Epidermal melanocyte (primary cell): ENCODE data around the gene PPP1R12A.
"Not testable (repeated sequence)": the region's sequence is repeated elsewhere in the genome, so short reads cannot be mapped to it uniquely, and the experiment has no call there.

Source experiments
- DNase-seq: peaks from one replicate; pipeline ENCODE4 v3.0.0; 2011; ENCODE audit warnings: low spot score; ENCODE audit not compliant: insufficient read length

The PPP1R12A gene

DNA sequence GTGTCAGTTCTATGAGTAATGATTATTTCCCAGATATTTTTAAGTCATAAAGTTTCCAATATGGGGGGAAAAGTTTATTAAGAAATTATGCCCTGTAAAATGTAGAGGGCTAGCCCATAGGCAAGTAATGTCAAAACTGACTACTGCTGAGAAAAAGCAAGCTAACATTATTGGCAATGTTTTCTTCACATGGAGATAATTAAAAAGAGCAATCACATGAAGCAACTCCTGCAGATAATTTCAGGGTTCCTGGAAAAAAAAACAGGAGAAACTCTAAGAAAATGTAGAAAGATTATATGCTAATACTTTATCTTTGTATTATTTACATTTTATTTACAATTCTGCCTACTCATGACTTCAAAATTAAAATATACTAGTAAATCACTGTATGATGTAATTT is 39.8 kb downstream of the PPP1R12A start:
- no peak for DNase-seq

- no peak for DNase-seq
Measured at GRCh38 chr12:79891506-79892162, 43.3 kb downstream of the PPP1R12A start.

DNA sequence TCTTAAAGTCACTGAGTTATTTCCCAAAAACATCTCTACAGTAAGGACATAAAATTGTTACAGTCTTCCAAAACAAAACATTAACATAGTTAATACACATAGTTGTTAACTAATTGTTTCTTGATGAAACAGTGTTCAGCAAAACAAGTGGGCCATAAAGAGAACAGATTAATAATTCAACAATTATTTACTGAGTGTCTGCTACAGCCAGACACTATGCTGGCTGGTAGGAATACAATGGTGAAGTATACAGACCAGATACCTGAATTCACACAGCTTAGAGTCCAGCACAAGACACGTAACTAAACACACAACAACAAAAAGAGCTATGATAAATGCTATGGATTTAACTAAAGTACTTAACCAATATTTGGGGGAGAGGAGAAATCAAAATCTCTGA is 47.0 kb downstream of the PPP1R12A start:
- DNase-seq, result no peak

- no peak for DNase-seq
Measured at GRCh38 chr12:79886917-79887519, 47.9 kb downstream of the PPP1R12A start.

GRCh38 chr12:79885911-79886490 is 48.9 kb downstream of the PPP1R12A start:
- no peak for DNase-seq

DNA sequence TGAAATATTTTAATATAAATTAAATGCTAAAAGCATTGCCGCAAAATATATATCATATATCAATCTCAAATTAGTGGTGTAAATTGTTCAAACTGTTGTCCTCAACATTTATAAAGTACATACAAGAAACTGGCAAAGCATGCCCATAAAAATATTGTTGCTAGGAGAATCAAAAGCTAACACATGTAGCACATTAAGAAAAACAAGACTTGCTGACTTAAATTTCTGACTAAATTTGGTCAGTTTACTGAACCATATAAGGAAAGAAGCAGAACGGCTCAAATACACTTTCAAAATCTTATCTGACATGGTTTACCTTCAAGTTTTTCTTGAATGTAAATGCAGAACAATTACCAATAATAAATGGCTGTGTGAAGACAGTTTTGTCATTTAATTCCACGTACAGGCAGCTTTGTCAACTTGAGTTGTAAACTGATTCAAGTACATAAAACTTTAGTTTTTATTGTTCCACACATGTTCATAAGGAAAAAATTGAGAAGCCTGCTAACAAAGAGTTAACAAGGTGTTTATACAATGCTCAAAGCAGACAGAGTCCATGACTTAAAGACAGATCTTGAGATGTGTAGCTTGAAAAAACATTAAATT is 50.4 kb downstream of the PPP1R12A start:
- no peak for DNase-seq

DNA sequence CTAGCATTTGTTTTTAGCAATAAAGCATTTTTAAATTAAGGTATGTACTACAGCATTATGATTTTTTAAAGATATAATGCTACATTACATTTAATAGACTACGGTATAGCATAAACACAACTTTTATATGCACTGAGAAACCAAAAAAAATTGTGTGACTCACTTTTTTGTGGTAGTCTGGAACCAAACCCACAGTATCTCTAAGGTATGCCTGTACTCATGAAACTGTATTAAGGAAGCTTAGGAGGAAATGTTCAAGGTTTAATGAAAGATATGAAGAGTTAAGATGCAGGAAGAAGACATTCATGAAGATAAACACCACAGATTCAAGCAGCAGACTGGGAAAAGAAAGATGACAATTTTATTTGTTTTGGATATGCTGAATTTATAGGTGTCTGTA is 51.7 kb downstream of the PPP1R12A start:
- DNase-seq, result no peak

DNA sequence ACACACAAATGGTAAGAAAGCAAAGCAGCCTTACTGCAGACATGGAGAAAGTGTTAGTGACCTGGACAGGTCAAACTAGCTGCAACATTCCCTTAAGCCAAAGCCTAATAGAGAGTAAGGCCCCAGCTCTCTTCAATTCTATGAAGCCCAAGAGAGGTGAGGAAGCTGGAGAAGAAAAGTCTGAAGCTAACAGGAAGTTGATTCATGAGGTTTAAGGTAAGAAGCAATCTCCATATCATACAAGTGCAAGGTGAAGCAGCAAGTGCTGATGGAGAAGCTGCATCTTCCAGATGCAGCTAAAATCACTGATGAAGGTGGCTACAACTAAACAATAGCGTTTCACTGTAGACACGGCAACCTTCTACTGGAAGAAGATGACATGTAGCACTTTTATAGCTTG is 53.5 kb downstream of the PPP1R12A start:
- DNase-seq, result no peak

DNA sequence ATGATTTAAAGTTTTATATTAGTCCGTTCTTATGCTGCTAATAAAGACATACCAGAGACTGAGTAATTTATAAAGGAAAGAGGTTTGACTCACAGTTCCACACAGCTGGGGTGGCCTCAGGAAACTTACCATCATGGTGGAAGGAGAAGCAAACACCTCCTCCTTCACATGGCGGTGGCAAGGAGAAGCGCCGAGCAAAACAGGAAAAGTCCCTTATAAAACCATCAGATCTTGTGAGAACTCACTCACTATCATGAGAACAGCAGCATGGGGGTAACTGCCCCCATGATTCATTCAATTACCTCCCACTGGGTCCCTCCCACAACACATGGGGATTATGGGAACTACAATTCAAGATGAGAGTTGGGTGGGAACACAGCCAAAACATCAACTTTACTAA is 56.4 kb downstream of the PPP1R12A start:
- DNase-seq, result not testable (repeated sequence)

DNA sequence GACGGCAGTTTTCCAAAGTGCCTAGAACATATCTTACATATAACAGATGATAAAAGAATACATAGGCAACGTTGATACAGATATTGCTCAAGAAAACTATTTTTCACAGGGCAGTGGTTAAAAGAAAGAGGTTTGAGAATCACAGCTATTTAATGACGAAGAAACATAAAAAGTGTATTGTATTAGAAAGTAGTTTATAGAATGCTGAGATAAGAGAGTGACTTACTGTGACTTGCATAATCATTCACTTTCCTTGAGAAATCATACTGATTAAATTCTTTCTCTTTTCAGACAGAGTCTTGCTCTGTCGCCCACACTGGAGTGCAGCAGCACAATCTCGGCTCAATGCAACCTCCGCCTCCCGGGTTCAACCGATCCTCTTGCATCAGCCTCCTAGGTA is 57.7 kb downstream of the PPP1R12A start:
- no peak for DNase-seq

GRCh38 chr12:79874665-79875064 is 60.2 kb downstream of the PPP1R12A start:
- DNase-seq, result no peak

DNA sequence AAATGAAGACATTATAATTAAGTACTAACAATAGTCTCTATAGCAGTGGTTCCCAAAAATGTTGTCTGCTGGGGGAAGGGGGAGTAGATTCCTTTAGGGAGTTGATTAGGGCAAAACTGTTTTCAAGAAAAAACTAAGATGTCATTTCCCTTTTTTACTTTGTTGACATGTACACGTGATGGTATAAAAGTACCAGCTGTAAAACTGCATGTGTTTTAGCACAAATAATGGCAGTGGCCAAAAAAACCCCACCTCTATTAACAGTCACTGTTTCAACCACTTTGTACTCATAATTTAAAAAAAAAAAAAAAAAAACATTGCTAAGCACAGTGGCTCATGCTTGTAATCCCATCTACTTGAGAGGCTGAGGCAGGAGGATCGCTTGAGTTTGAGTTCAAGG is 61.7 kb downstream of the PPP1R12A start:
- DNase-seq, result no peak

GRCh38 chr12:79871621-79872020 is 63.3 kb downstream of the PPP1R12A start:
- no peak for DNase-seq

GRCh38 chr12:79870916-79871315 is 64.0 kb downstream of the PPP1R12A start:
- DNase-seq, result no peak

- no peak for DNase-seq
Measured at GRCh38 chr12:79859646-79860045, 75.3 kb downstream of the PPP1R12A start.

DNA sequence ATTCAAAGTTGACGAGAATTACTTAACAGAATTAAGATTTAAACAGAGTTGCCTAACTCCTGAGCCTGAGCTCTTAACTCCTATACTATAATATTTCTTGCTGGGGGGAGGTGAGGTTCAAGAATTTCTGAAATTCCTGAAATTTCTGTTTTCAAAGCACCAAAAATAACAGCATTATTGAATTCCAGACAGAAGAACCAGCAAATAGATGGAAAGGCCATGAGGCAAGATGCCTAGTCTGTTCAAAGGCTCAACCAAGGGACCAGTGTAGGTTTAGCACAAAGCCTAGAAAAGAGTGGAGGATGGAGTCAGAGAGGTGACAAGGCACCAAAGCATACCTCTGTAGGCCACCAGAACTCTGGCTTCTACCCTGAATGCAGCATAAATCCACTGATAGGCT is 76.4 kb downstream of the PPP1R12A start:
- no peak for DNase-seq

DNA sequence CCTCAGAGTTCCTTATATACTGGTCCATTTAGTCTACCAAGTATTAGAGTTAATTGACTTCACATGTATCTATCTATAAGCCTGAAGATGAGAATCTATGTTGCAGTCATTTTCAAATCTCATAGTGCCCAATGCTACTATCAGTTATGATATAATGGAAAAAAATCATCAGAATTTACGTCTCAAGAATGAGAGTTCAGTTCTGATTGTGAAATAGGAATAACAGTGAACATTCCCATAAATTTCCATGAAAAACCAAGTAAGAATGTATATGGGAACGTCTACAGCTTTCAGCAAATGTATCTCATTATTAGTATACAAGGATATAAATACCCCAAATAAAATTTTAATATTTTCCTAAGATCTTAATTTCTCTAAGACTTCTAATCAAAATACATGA is 77.2 kb downstream of the PPP1R12A start:
- no peak for DNase-seq

- DNase-seq, result no peak
Measured at GRCh38 chr12:79850610-79851299, 84.1 kb downstream of the PPP1R12A start.

DNA sequence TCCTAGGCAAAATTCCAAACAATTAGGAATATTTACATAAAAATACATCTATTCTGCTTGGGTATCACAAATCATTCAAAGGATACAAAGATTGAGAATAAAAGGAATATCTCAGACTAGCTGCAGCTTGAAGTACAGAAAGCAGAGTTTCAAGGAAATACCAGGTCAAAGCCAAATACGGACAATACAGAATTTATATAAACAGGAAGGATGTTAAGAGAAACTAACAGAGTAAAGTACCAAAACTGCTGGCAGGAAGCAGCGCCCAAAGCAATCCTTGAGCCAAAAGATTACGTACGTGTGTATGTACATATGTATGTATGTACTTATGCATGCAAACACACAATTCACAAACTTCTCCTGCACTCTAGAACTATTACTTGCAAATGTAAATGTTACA is 86.6 kb downstream of the PPP1R12A start:
- no peak for DNase-seq

- no peak for DNase-seq
Measured at GRCh38 chr12:79847417-79847816, 87.5 kb downstream of the PPP1R12A start.

GRCh38 chr12:79844693-79845092 is 90.2 kb downstream of the PPP1R12A start:
- no peak for DNase-seq

GRCh38 chr12:79843978-79844377 is 90.9 kb downstream of the PPP1R12A start:
- DNase-seq, result no peak
